Stomach (tissue), 9 donors: ENCODE results near the gene TANGO6. TPM values are rescaled to one million over a fixed set of nuclear protein-coding genes. Genes with fewer than 3 reads are reported as not detected.

ENCODE experiments used
- DNase-seq, 2 donors: peaks; one replicate each; pipeline versions ENCODE4 v3.0.0 to v3.0.0-alpha.2; 2013 to 2019
- H3K27ac ChIP-seq, 5 donors: fragments of 200-600 bp in 4 of 5; sonication (generic) in 4 of 5; one replicate each; pipeline ENCODE4 v1.5.1; 2013 to 2019; ENCODE audit warnings: mild to moderate bottlenecking in 1 of 5, moderate library complexity in 1 of 5
- H3K27me3 ChIP-seq, 3 donors: fragments of 200-600 bp; sonication (generic); one replicate each; pipeline ENCODE4 v1.5.1; 2017 to 2019; ENCODE audit warnings: mixed run types in 1 of 3
- H3K36me3 ChIP-seq, 4 donors: fragments of 200-600 bp; sonication (generic); 1 replicate in 3 of 4; 2 replicates in 1 of 4; pipeline ENCODE4 v1.5.1; 2016 to 2019
- H3K4me1 ChIP-seq, 4 donors: fragments of 200-600 bp; sonication (generic); one replicate each; pipeline ENCODE4 v1.5.1; 2016 to 2019
- H3K4me3 ChIP-seq, 4 donors: fragments of 200-600 bp; sonication (generic) in 3 of 4; one replicate each; pipeline ENCODE4 v1.5.1; 2016 to 2019; ENCODE audit warnings: mild to moderate bottlenecking in 1 of 4
- H3K9me3 ChIP-seq, 4 donors: fragments of 200-600 bp; sonication (generic); one replicate each; pipeline ENCODE4 v1.5.1; 2016 to 2019
- EP300 ChIP-seq: sonication (generic); formaldehyde crosslinking; IDR thresholded peaks from one replicate; pipeline ENCODE4 v1.6.1; 2017; ENCODE audit warnings: antibody characterized with exemption
- POLR2A ChIP-seq, 4 donors: fragments of 450-650 bp; IDR thresholded peaks; one replicate each; pipeline ENCODE4 v1.6.1; 2016; ENCODE audit warnings: antibody characterized with exemption in 4 of 4, control low read depth in 2 of 4, mild to moderate bottlenecking in 1 of 4, moderate library complexity in 1 of 4
- POLR2AphosphoS5 ChIP-seq, 3 donors: sonication (generic); formaldehyde crosslinking; IDR thresholded peaks; one replicate each; pipeline ENCODE4 v1.6.1; 2016; ENCODE audit warnings: antibody characterized with exemption in 3 of 3
- WGBS, 5 donors: extraction: QIAGEN DNeasy Blood & Tissue Kit in 3 of 5; methylation state at CpG; one replicate each; pipeline versions ENCODE4 v1.1.5 to v1.1.7; 2013 to 2018; 5-methylcytosine and 5-hydroxymethylcytosine counted together
- intact Hi-C: fragments of 100-400 bp; cut with DNase I; formaldehyde crosslinking; loops from one replicate; pipeline ENCODE4 v1.15.1; 2023; ENCODE audit warnings: low total_unique reads
- polyA plus RNA-seq, 3 donors: library from polyadenylated mRNA; stranded (reverse); fragments of 200-250 nt; gene quantifications; one replicate each; pipeline ENCODE4 v1.2.3, GENCODE V29; 2013
- total RNA-seq, 5 donors: library from RNA; depleted of rRNA; stranded (reverse); fragments of >200 nt; gene quantifications; one replicate each; pipeline versions ENCODE4 v1.1.0 to v1.2.3, GENCODE V29; 2014 to 2016
- TF ChIP-seq, protein P1 (sequence below), 7 experiments: fragments of 450-650 bp in 4 of 7; fragments of 200-600 bp in 3 of 7; sonication (generic) in 3 of 7; IDR thresholded peaks; one replicate each; pipeline ENCODE4 v1.5.1; 2016 to 2019; ENCODE audit warnings: antibody characterized with exemption in 7 of 7, control low read depth in 2 of 7, mild to moderate bottlenecking in 1 of 7
- donor health status: healthy with polysubstance abuse.
- donor health status: Bipolar disorder and iron deficiency.
- donor health status: healthy.

TANGO6 gene
- total and polyA plus RNA-seq, 8 donors, result 2.2 to 32.7 (median 11.4) TPM

DNA sequence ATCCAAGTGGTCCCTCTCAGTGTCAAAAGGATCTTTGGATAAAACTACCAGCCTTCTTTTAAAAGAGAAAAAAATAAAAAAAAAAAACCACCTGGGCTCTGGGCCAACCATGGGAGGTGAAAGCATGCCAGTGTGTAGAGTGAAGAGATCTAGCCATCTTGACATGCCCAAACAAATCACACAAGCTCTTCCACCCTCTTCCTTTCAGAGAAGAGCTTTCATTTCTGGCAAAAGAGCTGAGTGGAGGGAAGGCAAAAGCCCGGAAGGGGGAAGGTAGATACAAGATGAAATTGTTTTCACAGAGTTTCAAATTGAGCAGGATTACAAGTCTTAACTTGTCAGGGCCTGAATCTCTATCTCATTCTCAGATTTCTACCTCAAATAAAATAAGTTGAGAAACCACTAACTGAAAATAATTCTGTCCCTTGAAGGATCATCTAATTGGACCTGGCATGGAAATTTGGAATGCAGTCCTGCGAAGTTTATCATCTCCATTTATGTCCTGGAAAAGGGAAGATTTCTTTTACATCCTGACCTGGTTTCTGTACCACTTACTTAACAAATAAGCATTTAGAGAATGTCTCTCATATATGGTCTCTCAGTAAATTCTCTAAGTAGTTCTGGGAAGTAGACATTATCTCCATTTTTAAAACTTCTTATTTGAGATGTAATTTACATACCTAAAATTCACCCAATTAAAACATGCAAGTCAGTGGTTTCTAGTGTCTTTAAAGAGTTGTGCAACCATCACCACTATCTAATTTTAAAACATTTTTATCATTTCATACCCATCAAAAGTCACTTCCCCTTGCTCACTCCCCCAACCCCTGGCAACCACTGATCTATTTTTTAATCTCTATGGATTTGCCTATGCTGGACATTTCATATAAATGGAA is 93.7 kb downstream of the TANGO6 start:
- 60 to 86% (median 61%) methylated on average over 2 of the region's 2 CpGs for WGBS, 5 donors
- Histone ChIP-seq H3K9me3 (no peaks in the 10 kb centered on the region), H3K27me3 (no peaks in the 10 kb centered on the region), H3K36me3 (peaks cover 10 to 38% (median 17%) of the 10 kb centered on the region in 4 donors), H3K4me1 (no peaks in the 10 kb centered on the region), H3K4me3 (no peak overlapping the region), H3K27ac (no peak overlapping the region)
- peak in 1 of 2 donors; percentile 23 for DNase-seq
- intact Hi-C loops, result no loop called here
- TF ChIP-seq POLR2A (IDR thresholded peaks at IDR 0.05) (no peak), POLR2AphosphoS5 (IDR thresholded peaks at IDR 0.05) (no peak), EP300 (no peak)
- TF ChIP-seq, protein P1, sequence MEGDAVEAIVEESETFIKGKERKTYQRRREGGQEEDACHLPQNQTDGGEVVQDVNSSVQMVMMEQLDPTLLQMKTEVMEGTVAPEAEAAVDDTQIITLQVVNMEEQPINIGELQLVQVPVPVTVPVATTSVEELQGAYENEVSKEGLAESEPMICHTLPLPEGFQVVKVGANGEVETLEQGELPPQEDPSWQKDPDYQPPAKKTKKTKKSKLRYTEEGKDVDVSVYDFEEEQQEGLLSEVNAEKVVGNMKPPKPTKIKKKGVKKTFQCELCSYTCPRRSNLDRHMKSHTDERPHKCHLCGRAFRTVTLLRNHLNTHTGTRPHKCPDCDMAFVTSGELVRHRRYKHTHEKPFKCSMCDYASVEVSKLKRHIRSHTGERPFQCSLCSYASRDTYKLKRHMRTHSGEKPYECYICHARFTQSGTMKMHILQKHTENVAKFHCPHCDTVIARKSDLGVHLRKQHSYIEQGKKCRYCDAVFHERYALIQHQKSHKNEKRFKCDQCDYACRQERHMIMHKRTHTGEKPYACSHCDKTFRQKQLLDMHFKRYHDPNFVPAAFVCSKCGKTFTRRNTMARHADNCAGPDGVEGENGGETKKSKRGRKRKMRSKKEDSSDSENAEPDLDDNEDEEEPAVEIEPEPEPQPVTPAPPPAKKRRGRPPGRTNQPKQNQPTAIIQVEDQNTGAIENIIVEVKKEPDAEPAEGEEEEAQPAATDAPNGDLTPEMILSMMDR (IDR thresholded peaks at IDR 0.05), result no peak

- 82 to 98% (median 93%) methylated on average over 3 of the region's 3 CpGs for WGBS, 5 donors
- TF ChIP-seq, protein P1 (IDR thresholded peaks at IDR 0.05), result no peak
- no peak for TF ChIP-seq POLR2AphosphoS5 (IDR thresholded peaks at IDR 0.05)
- no peak for TF ChIP-seq POLR2A (IDR thresholded peaks at IDR 0.05)
- no peak for TF ChIP-seq EP300
- H3K27me3 ChIP-seq, result no peaks in the 10 kb centered on the region
- peaks cover 0 to 17% (median 11%) of the 10 kb centered on the region in 4 donors for H3K36me3 ChIP-seq
- intact Hi-C loops, result no loop called here
- DNase-seq, result no peak
- H3K4me3 ChIP-seq, result no peak overlapping the region
- no peak overlapping the region for H3K27ac ChIP-seq
- H3K9me3 ChIP-seq, result peaks cover 0 to 7% (median 0%) of the 10 kb centered on the region in 4 donors
- no peaks in the 10 kb centered on the region for H3K4me1 ChIP-seq
Observed at GRCh38 chr16:68939692-68940320, 96.5 kb downstream of the TANGO6 start.

GRCh38 chr16:68940816-68941215 is 97.5 kb downstream of the TANGO6 start:
- Histone ChIP-seq H3K27me3 (no peaks in the 10 kb centered on the region), H3K27ac (no peak overlapping the region), H3K9me3 (peaks cover 0 to 8% (median 0%) of the 10 kb centered on the region in 4 donors), H3K36me3 (peaks cover 0 to 16% (median 10%) of the 10 kb centered on the region in 4 donors), H3K4me1 (no peaks in the 10 kb centered on the region), H3K4me3 (no peak overlapping the region)
- DNase-seq, result no peak
- intact Hi-C loops, result no loop called here
- WGBS, 5 donors, result 74 to 91% (median 87%) methylated on average over 2 of the region's 2 CpGs
- TF ChIP-seq POLR2AphosphoS5 (IDR thresholded peaks at IDR 0.05) (no peak), POLR2A (IDR thresholded peaks at IDR 0.05) (no peak), EP300 (no peak)
- TF ChIP-seq, protein P1 (IDR thresholded peaks at IDR 0.05), result no peak

DNA sequence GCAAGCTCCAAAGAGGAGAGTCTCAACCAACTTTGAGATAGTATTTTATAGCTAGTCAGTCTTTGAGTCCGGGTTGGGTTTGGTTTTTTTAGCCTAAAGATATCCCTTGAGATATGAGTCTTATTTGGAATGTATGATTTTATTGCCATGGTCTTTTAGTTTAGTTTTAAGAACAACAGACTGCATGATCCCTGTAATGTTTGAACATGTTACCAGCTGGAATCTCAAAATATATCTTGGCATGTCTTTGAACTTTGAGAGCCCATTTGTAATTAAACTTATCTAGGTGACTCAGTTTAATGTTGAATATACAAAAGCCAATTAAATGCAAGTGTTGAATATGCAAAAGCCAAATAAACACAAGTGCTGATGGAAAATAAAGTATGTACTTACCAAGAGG is 100.6 kb downstream of the TANGO6 start:
- peaks cover 0 to 8% (median 0%) of the 10 kb centered on the region in 4 donors for H3K9me3 ChIP-seq
- intact Hi-C loops, result no loop called here
- TF ChIP-seq POLR2A (IDR thresholded peaks at IDR 0.05), result no peak
- TF ChIP-seq EP300, result no peak
- no peak for TF ChIP-seq POLR2AphosphoS5 (IDR thresholded peaks at IDR 0.05)
- TF ChIP-seq, protein P1 (IDR thresholded peaks at IDR 0.05), result no peak
- no peak overlapping the region for H3K4me3 ChIP-seq
- 62 to 75% (median 70%) methylated on average over 1 of the region's 1 CpG for WGBS, 5 donors
- DNase-seq, result no peak
- H3K4me1 ChIP-seq, result no peaks in the 10 kb centered on the region
- no peaks in the 10 kb centered on the region for H3K27me3 ChIP-seq
- H3K36me3 ChIP-seq, result peaks cover 0 to 16% (median 6%) of the 10 kb centered on the region in 4 donors
- H3K27ac ChIP-seq, result no peak overlapping the region
